SW480 (cell line): ENCODE measurements around the gene PDE8A.

ENCODE experiments used
- DNase-seq: peaks from one replicate; pipeline ENCODE4 v3.0.0-alpha.2; 2016; ENCODE audit warnings: low spot score

The PDE8A gene

GRCh38 chr15:84981711-84982300 lies at the start of gene PDE8A:
PDE8A (plus strand) TSS chr15:84981856; CDS start chr15:84982163, 307 bp downstream.
- peak; percentile 44 for DNase-seq

GRCh38 chr15:84934942-84935729 lies 46.5 kb upstream of the PDE8A start:
- DNase-seq = no peak

GRCh38 chr15:84937144-84937543 lies 44.5 kb upstream of the PDE8A start:
- DNase-seq = no peak

GRCh38 chr15:84938726-84939125 lies 42.9 kb upstream of the PDE8A start:
- no peak for DNase-seq

GRCh38 chr15:84940399-84940798 lies 41.3 kb upstream of the PDE8A start:
- no peak for DNase-seq

GRCh38 chr15:84942456-84942855 lies 39.2 kb upstream of the PDE8A start:
- DNase-seq = no peak

GRCh38 chr15:84944311-84944710 lies 37.3 kb upstream of the PDE8A start:
- DNase-seq = no peak

- no peak for DNase-seq
Observed at GRCh38 chr15:84944861-84945260, 36.8 kb upstream of the PDE8A start.

- no peak for DNase-seq
Observed at GRCh38 chr15:84946772-84947489, 34.7 kb upstream of the PDE8A start.

- DNase-seq = no peak
Observed at GRCh38 chr15:84947947-84948830, 33.5 kb upstream of the PDE8A start.

- DNase-seq = no peak
Observed at GRCh38 chr15:84949043-84949442, 32.6 kb upstream of the PDE8A start.

GRCh38 chr15:84949845-84950569 lies 31.6 kb upstream of the PDE8A start:
- DNase-seq = no peak

- no peak for DNase-seq
Observed at GRCh38 chr15:84950570-84951111, 31.0 kb upstream of the PDE8A start.

GRCh38 chr15:84951736-84952135 lies 29.9 kb upstream of the PDE8A start:
- DNase-seq = no peak

GRCh38 chr15:84953136-84953535 lies 28.5 kb upstream of the PDE8A start:
- DNase-seq = no peak

- DNase-seq = no peak
Observed at GRCh38 chr15:84953726-84954125, 27.9 kb upstream of the PDE8A start.

- DNase-seq = peak; percentile 68
Observed at GRCh38 chr15:84955089-84955848, 26.4 kb upstream of the PDE8A start.

GRCh38 chr15:84956199-84956598 lies 25.5 kb upstream of the PDE8A start:
- DNase-seq = no peak

GRCh38 chr15:84960391-84961113 lies 21.1 kb upstream of the PDE8A start:
- no peak for DNase-seq

GRCh38 chr15:84961114-84961452 lies 20.6 kb upstream of the PDE8A start:
- DNase-seq = no peak
